Measurements from ENCODE around the gene ZGPAT.
A peak's percentile ranks its signal among the peaks of the same experiment; 100 is the strongest.

Gene ZGPAT

DNA sequence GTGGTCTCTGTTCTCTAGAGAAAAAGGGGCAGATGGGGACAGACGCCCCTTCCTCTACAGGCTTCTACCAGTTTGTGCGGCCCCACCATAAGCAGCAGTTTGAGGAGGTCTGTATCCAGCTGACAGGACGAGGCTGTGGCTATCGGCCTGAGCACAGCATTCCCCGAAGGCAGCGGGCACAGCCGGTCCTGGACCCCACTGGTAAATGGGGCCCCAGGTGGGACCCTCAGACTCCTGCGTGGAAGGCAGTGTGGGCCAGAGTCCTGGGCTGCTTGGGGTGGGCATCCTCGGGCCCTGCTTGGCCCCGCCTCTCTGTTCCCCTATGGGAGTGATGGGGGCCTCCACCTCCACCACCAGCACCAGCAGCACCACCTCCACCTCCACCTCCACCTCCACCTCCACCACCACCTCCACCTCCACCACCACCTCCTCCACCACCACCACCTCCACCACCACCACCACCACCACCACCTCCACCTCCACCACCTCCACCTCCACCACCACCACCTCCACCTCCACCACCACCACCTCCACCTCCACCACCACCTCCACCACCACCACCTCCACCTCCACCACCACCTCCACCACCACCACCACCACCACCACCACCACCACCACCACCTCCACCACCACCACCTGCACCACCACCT is 14.6 kb upstream of the ZGPAT start:
- DNase-seq = no peak

DNA sequence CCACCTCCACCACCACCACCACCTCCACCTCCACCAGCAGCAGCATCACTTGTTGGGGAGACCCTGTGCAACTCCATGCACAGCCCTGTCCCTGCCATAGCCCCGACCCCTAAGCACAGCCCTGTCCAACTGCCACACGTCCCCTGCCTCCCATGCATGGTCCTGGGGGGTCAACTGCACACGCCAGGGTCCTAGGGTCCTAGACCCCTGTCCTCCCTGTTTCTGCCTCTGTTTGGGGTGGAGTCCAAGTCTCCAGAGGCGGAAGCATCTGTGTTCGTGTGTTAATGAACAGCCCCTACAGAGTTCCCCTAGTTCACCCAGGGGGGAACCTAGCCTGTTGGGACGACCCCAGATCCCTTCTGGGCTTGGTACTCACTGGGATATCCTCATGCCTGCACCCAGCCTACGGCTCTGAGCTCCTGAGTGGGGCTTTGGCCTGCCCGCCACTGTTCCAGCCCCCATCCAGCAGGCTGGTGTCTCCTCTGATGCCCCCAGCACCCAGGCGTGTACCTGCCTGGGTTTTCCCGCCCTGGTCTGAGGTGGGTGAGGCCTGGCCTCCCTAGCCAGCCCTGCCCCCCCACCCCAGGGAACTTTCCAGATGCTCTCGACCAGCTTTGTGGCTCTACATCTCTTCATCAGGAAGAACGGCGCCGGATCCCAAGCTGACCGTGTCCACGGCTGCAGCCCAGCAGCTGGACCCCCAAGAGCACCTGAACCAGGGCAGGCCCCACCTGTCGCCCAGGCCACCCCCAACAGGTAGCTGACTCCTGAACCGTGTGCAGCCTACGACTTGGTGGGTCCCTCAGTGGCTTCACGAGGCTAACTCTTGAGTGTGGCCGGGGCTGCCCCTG is 13.9 kb upstream of the ZGPAT start:
- no peak for DNase-seq

DNA sequence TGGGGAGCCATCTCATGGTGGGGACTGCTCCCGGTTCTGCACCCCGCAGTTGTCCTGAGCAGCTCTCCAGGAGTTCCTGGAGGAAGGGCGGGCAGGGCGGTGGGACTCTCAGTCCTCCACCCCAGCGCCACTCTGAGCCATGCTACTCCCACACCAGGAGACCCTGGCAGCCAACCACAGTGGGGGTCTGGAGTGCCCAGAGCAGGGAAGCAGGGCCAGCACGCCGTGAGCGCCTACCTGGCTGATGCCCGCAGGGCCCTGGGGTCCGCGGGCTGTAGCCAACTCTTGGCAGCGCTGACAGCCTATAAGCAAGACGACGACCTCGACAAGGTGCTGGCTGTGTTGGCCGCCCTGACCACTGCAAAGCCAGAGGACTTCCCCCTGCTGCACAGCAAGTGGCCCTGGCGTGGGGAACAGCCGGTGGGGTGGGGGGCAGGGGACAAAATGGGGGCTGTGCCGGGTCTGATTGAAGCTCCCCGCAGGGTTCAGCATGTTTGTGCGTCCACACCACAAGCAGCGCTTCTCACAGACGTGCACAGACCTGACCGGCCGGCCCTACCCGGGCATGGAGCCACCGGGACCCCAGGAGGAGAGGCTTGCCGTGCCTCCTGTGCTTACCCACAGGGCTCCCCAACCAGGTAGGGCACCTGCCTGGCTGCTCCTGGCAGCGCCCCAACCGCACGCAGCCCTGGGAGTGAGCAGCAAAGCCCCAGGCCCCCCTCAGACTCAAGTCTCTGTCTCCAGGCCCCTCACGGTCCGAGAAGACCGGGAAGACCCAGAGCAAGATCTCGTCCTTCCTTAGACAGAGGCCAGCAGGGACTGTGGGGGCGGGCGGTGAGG is 13.0 kb upstream of the ZGPAT start:
- peak; percentile 26 for DNase-seq

DNA sequence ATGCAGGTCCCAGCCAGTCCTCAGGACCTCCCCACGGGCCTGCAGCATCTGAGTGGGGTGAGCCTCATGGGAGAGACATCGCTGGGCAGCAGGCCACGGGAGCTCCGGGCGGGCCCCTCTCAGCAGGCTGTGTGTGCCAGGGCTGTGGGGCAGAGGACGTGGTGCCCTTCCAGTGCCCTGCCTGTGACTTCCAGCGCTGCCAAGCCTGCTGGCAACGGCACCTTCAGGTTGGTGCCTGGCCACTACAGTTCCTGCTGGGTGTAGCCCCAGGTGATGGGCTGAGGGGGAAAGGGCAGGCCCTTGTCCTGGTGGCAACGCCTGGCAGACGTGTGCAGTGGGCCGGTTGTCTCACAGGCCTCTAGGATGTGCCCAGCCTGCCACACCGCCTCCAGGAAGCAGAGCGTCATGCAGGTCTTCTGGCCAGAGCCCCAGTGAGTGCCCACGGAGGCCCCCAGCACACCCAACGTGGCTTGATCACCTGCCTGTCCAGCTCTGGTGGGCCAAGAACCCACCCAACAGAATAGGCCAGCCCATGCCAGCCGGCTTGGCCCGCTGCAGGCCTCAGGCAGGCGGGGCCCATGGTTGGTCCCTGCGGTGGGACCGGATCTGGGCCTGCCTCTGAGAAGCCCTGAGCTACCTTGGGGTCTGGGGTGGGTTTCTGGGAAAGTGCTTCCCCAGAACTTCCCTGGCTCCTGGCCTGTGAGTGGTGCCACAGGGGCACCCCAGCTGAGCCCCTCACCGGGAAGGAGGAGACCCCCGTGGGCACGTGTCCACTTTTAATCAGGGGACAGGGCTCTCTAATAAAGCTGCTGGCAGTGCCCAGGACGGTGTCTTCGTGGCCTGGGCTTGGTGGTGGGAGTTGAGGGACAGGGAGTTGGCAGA is 12.2 kb upstream of the ZGPAT start:
- DNase-seq = no peak

DNA sequence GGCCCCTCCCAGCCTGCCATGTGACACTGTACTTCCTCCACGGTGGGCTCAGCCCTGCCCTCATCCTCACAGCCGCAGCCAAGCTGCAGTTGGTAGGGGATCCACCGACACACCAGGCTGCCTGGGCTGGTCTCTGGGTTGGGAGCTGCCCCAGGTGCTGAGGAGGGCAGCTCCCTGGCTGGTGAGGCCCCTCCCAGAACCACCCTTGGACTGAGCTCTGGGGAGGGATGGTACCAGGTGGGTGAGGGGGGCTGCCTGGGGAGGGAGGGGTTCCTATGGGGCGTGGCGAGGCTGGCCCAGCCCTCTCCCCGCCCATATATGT is 11.6 kb upstream of the ZGPAT start:
- peak; percentile 56 for DNase-seq

DNA sequence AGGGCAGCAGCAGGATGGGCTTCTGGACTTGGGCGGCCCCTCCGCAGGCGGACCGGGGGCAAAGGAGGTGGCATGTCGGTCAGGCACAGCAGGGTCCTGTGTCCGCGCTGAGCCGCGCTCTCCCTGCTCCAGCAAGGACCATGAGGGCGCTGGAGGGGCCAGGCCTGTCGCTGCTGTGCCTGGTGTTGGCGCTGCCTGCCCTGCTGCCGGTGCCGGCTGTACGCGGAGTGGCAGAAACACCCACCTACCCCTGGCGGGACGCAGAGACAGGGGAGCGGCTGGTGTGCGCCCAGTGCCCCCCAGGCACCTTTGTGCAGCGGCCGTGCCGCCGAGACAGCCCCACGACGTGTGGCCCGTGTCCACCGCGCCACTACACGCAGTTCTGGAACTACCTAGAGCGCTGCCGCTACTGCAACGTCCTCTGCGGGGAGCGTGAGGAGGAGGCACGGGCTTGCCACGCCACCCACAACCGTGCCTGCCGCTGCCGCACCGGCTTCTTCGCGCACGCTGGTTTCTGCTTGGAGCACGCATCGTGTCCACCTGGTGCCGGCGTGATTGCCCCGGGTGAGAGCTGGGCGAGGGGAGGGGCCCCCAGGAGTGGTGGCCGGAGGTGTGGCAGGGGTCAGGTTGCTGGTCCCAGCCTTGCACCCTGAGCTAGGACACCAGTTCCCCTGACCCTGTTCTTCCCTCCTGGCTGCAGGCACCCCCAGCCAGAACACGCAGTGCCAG is 11.0 kb upstream of the ZGPAT start, which contains the start of gene TNFRSF6B:
Gene TNFRSF6B (plus strand): TSS at position 25 of the 729 bp plus-strand sequence. CDS start 116 bp downstream, at position 141.
- DNase-seq = peak; percentile 52

DNA sequence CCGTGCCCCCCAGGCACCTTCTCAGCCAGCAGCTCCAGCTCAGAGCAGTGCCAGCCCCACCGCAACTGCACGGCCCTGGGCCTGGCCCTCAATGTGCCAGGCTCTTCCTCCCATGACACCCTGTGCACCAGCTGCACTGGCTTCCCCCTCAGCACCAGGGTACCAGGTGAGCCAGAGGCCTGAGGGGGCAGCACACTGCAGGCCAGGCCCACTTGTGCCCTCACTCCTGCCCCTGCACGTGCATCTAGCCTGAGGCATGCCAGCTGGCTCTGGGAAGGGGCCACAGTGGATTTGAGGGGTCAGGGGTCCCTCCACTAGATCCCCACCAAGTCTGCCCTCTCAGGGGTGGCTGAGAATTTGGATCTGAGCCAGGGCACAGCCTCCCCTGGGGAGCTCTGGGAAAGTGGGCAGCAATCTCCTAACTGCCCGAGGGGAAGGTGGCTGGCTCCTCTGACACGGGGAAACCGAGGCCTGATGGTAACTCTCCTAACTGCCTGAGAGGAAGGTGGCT is 10.4 kb upstream of the ZGPAT start:
- DNase-seq = peak; percentile 33

DNA sequence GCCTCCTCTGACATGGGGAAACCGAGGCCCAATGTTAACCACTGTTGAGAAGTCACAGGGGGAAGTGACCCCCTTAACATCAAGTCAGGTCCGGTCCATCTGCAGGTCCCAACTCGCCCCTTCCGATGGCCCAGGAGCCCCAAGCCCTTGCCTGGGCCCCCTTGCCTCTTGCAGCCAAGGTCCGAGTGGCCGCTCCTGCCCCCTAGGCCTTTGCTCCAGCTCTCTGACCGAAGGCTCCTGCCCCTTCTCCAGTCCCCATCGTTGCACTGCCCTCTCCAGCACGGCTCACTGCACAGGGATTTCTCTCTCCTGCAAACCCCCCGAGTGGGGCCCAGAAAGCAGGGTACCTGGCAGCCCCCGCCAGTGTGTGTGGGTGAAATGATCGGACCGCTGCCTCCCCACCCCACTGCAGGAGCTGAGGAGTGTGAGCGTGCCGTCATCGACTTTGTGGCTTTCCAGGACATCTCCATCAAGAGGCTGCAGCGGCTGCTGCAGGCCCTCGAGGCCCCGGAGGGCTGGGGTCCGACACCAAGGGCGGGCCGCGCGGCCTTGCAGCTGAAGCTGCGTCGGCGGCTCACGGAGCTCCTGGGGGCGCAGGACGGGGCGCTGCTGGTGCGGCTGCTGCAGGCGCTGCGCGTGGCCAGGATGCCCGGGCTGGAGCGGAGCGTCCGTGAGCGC is 9.8 kb upstream of the ZGPAT start:
- no peak for DNase-seq

DNA sequence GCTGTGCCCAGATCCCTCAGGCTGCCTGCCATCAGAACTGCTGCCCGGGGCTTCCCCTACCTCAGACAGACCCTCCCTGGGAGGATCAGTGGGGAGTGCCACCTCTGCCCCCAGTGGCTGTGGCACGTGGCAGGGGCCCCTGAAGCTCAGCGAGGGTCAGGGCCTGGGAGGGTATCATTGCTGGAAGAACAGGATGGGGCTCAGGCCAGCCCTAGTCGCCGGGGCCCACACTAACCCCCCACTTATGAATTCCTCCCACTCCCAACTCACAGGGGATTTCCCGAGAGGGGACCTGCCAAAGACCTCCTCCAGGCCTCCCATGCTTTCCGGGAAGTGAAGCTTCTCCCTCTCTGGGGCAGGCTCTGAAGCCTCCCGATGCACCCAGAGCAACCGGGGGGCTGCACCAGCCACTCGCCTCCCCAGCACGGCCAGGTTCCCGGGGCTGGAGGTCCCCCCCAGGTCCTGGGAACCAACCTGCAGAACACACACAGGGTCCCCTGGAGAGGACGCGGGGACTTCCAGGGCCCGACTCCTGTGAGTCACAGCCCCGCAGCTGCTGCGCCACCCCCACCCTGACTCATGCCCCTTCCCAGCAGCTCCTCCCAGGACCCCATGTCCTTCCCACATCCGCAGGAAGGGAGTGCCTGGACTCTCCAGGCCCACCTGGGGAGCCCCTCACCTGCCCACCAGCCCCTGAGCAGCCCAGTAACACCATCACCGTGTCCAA is 8.9 kb upstream of the ZGPAT start:
- peak; percentile 73 for DNase-seq

DNA sequence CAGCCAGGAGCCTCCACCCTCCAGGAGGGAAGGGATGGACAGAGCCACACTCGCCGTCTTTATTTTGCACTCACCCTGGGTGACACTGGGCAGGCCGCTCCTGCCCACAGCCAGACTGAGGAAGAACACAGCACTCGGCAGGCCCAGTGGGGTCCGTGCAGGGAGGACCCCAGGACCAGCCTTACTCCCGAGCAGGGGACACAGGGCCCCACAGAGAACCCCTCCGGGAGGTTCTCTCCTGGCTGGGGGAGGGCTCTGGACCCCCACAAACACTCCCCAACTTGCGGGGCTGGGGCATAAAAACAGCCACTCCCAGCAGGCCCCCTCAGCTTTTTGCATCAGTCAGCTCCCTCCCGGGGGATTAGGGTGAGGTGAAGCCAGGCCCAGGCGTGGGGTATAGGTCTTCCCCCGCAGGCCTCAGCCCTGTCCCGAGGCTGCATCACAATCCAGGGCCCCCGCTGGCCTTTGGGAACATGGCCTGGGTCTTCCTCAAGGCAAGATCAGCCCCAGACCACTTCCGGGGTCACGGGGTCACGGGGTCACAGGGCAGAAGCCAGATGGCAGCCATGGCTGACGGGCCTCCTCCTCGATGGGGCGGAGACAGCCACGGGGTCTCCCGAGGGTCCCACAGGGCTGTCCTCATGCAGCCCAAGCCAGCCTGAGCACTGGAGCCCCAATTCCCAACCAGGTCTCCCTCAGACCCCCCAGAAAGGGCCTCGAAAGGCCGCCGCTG is 8.2 kb upstream of the ZGPAT start:
- DNase-seq = no peak

DNA sequence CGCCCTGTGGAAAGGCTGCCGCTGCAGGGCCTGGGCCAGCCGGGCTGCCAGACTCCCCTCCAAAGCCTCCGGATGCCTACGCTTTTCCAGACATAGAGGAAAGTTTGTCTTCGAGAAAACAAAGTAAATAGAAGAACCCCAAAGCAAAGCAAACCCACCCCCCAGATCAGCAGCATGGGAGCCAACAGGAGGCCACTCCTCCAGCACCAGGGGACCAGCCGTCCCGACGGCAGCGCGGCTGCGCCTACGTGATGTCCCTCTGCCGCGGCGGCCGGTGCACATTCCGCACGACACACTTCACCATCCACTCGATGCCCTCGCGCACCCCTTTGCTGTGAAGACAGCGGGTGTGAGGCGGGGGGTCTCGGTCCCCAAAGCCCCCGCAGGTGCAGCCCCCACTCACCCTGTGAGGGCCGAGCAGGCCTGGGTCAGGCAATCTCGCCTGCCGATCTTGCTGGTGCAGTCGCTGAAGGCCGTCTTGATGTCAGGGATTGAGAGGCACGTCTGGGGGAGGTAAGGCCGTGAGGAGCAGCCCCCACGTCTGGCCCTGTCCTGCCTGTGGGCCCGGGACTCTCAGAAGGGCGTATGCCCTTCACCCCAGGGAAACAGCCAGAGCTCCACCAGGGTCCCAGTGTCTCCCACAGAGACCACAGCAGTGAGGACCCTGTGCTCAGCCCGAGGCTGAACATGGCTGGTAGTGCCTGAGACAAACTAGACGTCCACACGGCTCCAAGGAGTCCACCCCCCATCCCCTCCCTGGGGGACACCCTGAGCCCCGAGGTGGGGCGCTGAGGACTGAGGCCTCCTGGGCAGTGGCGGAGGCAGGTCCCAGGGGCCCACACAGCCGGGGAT is 7.4 kb upstream of the ZGPAT start:
- DNase-seq = no peak

DNA sequence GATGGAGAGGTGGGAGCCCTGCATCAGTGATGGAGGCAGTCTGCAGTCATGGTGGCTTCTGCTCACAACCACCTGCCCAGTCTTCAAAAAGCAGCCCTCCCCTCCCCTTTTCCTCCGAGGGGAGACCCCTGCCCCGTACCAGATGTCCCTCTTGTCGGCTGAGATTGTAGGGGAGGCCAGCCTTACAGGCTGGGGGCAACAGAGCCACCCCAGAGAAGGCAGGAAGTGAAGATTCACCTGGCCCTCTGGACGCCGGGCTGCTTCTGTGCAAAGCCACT is 6.8 kb upstream of the ZGPAT start:
- DNase-seq = no peak

DNA sequence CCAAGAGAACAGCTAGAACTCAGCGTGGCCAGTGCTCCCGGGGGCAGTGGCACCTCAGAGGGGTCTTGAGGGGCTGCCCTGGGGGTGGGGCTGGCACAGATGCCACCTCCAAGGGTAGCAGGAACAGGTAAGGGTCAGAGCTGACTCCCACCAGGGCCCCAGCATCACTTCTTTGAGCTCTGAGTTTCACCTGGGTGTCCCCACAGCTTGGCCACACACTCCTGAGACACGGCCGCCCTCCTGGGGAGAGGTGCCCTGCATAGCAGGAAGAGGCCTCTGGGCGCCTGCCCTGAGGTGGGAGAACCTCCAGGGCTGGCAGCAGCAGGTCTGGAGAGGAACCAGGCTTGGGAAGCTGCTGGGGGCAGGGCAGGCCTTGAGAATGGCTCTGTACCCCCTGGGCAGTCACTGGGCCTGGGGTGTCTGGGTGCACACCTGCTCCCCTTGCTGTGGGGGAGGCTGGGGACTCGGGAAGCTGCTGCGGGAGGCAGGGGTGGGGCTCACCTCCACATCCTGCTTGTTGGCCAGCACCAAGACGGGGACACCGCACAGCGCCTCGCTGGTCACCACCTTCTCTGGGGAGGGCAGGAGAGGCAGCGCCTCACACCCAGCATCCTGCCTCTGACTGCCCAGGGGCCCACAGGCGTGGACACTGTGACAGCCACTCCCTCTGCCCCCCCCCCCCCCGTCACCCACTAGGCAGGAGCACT is 6.4 kb upstream of the ZGPAT start:
- DNase-seq = no peak

DNA sequence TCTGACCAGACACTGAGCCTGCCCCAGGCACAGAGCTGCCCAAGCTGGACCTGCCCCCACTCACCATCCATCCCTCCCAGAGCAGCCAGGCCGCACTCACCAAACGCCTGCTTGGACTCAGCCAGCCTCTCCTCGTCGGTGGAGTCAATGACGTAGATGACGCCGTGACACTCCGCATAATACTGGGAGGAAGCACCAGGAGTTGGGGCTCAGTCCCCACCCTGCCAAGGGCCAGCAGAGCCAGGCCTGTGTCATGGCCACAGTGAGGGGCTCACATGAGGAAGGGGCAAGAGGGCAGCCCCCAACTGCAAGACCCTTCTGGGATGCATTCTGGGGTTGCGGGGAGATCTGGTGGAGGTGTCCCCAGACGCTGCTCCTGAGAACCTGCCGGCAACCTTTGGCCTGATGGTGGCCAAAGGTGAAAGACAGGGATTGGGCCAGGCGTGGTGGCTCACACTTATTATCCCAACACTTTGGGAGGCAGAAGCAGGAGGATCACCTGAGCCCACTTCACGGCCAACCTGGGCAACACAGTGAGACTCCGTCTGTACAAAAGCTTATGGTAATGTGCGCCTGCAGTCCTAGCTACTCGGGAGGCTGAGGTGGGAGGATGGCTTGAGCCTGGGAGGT is 5.7 kb upstream of the ZGPAT start:
- DNase-seq = no peak

DNA sequence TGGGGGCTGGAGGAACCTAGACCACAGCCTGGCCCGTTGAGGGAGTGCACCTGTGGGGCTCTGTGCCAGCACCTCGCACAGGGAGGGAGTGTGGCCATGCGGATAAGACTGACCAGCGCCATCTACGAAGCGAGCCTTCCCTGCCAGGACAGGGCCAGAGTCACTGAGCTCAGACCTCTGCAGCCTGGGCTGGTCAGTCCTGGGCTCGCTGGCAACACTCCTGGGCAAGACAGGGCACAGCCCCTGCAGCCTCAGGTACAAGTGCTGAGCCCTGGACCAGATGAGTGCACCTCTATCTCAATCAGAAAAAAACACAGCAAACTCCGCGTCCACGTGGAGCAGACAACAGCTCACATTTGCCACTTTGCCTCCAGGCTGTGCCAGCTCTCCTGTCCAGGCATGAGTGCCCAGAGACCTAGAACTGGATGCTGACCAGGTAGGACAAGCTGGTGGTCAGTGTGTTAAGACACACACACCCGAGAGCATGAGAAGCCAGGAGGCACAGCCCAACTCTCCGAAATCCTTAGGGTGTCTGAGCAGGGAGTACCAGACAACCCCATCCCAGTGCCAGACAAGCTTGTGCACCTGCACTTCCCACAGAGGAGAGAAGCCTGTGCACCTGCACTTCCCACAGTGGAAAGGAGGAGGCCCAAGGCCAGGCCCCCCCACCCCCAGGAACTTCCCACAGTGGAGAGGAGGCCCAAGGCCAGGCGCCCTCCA is 4.9 kb upstream of the ZGPAT start:
- no peak for DNase-seq

DNA sequence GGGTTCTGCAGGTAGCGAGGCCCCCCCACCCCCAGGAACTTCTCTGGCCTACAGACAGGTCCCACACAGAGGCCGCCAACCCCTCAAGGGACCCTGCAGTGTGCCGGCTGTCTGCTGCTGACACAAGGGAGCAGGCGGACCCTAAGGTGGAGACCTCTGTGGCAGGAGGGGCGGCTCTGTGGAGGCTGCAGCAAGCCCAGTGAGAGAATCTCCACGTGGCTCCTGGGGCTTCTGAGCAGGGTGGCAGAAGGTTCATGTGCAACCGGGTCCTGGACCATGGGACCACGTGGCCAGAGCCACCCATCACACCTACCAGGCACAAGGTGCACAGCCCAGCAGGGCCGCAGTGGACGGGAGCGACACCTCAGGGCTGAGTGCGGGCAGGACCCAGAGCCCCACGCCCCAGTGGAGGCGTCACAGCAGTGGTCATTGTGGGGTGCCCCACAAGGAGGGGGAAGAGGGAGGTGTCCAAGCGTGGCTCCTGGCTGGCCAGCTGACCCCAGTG is 4.3 kb upstream of the ZGPAT start:
- no peak for DNase-seq
